ENCODE measurements around the gene CRIM1.
"Not testable (repeated sequence)": the region's sequence is repeated elsewhere in the genome, so short reads cannot be mapped to it uniquely, and the experiment has no call there.

CRIM1 gene

GRCh38 chr2:36354811-36355150, 797 bp upstream of the CRIM1 start:
- no peak for DNase-seq (ENCODE audit: low read depth)

- no peak for DNase-seq (ENCODE audit: low read depth)
Observed at GRCh38 chr2:36355890-36356297, 316 bp downstream of the CRIM1 start.

- DNase-seq (ENCODE audit: low read depth): no peak
Observed at GRCh38 chr2:36356298-36356989, 866 bp downstream of the CRIM1 start.

GRCh38 chr2:36356990-36357846, 1.6 kb downstream of the CRIM1 start:
- DNase-seq (ENCODE audit: low read depth): no peak

GRCh38 chr2:36357847-36358659, 2.5 kb downstream of the CRIM1 start:
- no peak for DNase-seq (ENCODE audit: low read depth)

- no peak for DNase-seq (ENCODE audit: low read depth)
Observed at GRCh38 chr2:36359067-36359466, 3.5 kb downstream of the CRIM1 start.

- no peak for DNase-seq (ENCODE audit: low read depth)
Observed at GRCh38 chr2:36360063-36360462, 4.5 kb downstream of the CRIM1 start.

- DNase-seq (ENCODE audit: low read depth): no peak
Observed at GRCh38 chr2:36360834-36361233, 5.3 kb downstream of the CRIM1 start.

GRCh38 chr2:36361396-36361795, 5.8 kb downstream of the CRIM1 start:
- no peak for DNase-seq (ENCODE audit: low read depth)

- no peak for DNase-seq (ENCODE audit: low read depth)
Observed at GRCh38 chr2:36362291-36362690, 6.7 kb downstream of the CRIM1 start.

GRCh38 chr2:36363085-36363484, 7.5 kb downstream of the CRIM1 start:
- not testable (repeated sequence) for DNase-seq (ENCODE audit: low read depth)

- DNase-seq (ENCODE audit: low read depth): no peak
Observed at GRCh38 chr2:36366491-36367120, 11.0 kb downstream of the CRIM1 start.

GRCh38 chr2:36367486-36367885, 11.9 kb downstream of the CRIM1 start:
- no peak for DNase-seq (ENCODE audit: low read depth)

- no peak for DNase-seq (ENCODE audit: low read depth)
Observed at GRCh38 chr2:36367895-36368353, 12.3 kb downstream of the CRIM1 start.

- no peak for DNase-seq (ENCODE audit: low read depth)
Observed at GRCh38 chr2:36368438-36368837, 12.9 kb downstream of the CRIM1 start.

GRCh38 chr2:36369163-36369562, 13.6 kb downstream of the CRIM1 start:
- no peak for DNase-seq (ENCODE audit: low read depth)

- no peak for DNase-seq (ENCODE audit: low read depth)
Observed at GRCh38 chr2:36369716-36370115, 14.1 kb downstream of the CRIM1 start.

- no peak for DNase-seq (ENCODE audit: low read depth)
Observed at GRCh38 chr2:36370281-36370680, 14.7 kb downstream of the CRIM1 start.

GRCh38 chr2:36371070-36371874, 15.7 kb downstream of the CRIM1 start:
- no peak for DNase-seq (ENCODE audit: low read depth)

- no peak for DNase-seq (ENCODE audit: low read depth)
Observed at GRCh38 chr2:36371928-36372391, 16.4 kb downstream of the CRIM1 start.
